Eye (tissue), 1 donor: ENCODE results near the gene PKNOX2.

Experiments
- DNase-seq: peaks from one replicate; pipeline ENCODE4 v3.0.0-alpha.2; 2015

The PKNOX2 gene

GRCh38 chr11:125264100-125265022 lies 99.8 kb downstream of the PKNOX2 start:
- DNase-seq = peak; percentile 47

GRCh38 chr11:125267548-125267947 lies 103.0 kb downstream of the PKNOX2 start:
- DNase-seq = no peak

GRCh38 chr11:125268611-125269010 lies 104.1 kb downstream of the PKNOX2 start:
- DNase-seq = no peak

- no peak for DNase-seq
Measured at GRCh38 chr11:125270106-125270505, 105.6 kb downstream of the PKNOX2 start.

- DNase-seq = no peak
Measured at GRCh38 chr11:125270711-125271110, 106.2 kb downstream of the PKNOX2 start.

GRCh38 chr11:125271483-125272091 lies 107.0 kb downstream of the PKNOX2 start:
- no peak for DNase-seq

- DNase-seq = no peak
Measured at GRCh38 chr11:125272092-125272491, 107.5 kb downstream of the PKNOX2 start.

GRCh38 chr11:125272821-125273220 lies 108.3 kb downstream of the PKNOX2 start:
- no peak for DNase-seq

- no peak for DNase-seq
Measured at GRCh38 chr11:125273519-125274000, 109.0 kb downstream of the PKNOX2 start.

- no peak for DNase-seq
Measured at GRCh38 chr11:125274309-125274708, 109.8 kb downstream of the PKNOX2 start.

- DNase-seq = no peak
Measured at GRCh38 chr11:125274774-125275173, 110.2 kb downstream of the PKNOX2 start.

- DNase-seq = no peak
Measured at GRCh38 chr11:125275905-125276618, 111.5 kb downstream of the PKNOX2 start.

GRCh38 chr11:125276619-125276976 lies 112.0 kb downstream of the PKNOX2 start:
- DNase-seq = no peak

GRCh38 chr11:125279676-125280418 lies 115.3 kb downstream of the PKNOX2 start:
- peak; percentile 61 for DNase-seq

- no peak for DNase-seq
Measured at GRCh38 chr11:125280646-125281045, 116.1 kb downstream of the PKNOX2 start.

- DNase-seq = no peak
Measured at GRCh38 chr11:125281831-125282595, 117.5 kb downstream of the PKNOX2 start.

GRCh38 chr11:125282596-125282914 lies 118.0 kb downstream of the PKNOX2 start:
- DNase-seq = no peak

GRCh38 chr11:125284245-125284850 lies 119.8 kb downstream of the PKNOX2 start:
- no peak for DNase-seq

GRCh38 chr11:125285844-125286243 lies 121.3 kb downstream of the PKNOX2 start:
- DNase-seq = no peak

- no peak for DNase-seq
Measured at GRCh38 chr11:125286486-125286885, 121.9 kb downstream of the PKNOX2 start.

- DNase-seq = peak; percentile 71
Measured at GRCh38 chr11:125287491-125288210, 123.1 kb downstream of the PKNOX2 start.
